HG02571 (cell line): ENCODE measurements around the gene CACNA2D4.

ENCODE experiments used
- ATAC-seq: cut with Tn5 transposase; IDR thresholded peaks from one replicate; pipeline ENCODE4 v1.9.1; 2021; ENCODE audit warnings: mild to moderate bottlenecking, moderate library complexity; ENCODE audit not compliant: unreplicated experiment

Gene CACNA2D4

DNA sequence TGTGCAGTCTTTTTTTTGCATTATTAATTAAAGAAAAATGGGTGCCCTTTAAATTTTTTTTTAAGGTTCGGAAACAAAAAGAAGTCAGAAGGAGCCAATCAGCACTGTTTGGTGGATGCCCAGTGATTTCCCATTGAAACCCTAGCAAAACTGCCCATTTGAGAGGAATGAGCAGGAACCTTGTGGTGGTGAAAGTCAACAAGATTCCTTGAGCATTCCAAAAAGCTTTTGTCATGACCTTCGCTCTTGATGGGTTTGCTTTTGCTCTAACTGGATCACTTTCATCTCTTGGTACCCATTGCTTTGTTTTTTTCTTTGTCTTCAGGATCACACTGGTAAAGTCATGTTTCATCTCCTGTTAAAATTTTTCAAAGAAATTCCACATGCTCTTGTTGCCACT lies 173.5 kb downstream of the CACNA2D4 start:
- no peak for ATAC-seq
